T-helper 2 cell treated with Interferon-gamma antibody and Interleukin-4, amounts not matched to agents 100 ng/mL and 5 ng/mL, for 36 hours (primary cell): Measurements from ENCODE around the gene THOP1. TPM values are rescaled to one million over a fixed set of nuclear protein-coding genes. Genes with fewer than 3 reads are reported as not detected.

Source experiments
- intact Hi-C: fragments of 100-400 bp; cut with micrococcal nuclease; formaldehyde crosslinking; loops from one replicate; pipeline ENCODE4 v1.15.1; 2023
- total RNA-seq: library from RNA; stranded (reverse); gene quantifications from 2 replicates; pipeline ENCODE4 v1.2.3, GENCODE V29; 2022

Gene THOP1
- total RNA-seq, 1 donor from 2014 or later: 113 TPM

- intact Hi-C loops: no loop called here
These were observed 15.2 kb downstream of the THOP1 start for GRCh38 chr19:2800506-2800905.

GRCh38 chr19:2802826-2803225, 17.5 kb downstream of the THOP1 start:
- intact Hi-C loops: no loop called here

GRCh38 chr19:2803486-2804155, 18.3 kb downstream of the THOP1 start:
- intact Hi-C loops: no loop called here

GRCh38 chr19:2804156-2805004, 19.1 kb downstream of the THOP1 start:
- intact Hi-C loops: no loop called here

GRCh38 chr19:2805261-2805900, 20.1 kb downstream of the THOP1 start:
- intact Hi-C loops: no loop called here

- intact Hi-C loops: no loop called here
These were observed 20.8 kb downstream of the THOP1 start for GRCh38 chr19:2805991-2806649.

- intact Hi-C loops: no loop called here
These were observed 21.6 kb downstream of the THOP1 start for GRCh38 chr19:2806736-2807378.

- intact Hi-C loops: no loop called here
These were observed 22.3 kb downstream of the THOP1 start for GRCh38 chr19:2807379-2808128.

GRCh38 chr19:2808129-2808941, 23.0 kb downstream of the THOP1 start:
- intact Hi-C loops: no loop called here

- intact Hi-C loops: no loop called here
These were observed 24.3 kb downstream of the THOP1 start for GRCh38 chr19:2809387-2810140.

- intact Hi-C loops: no loop called here
These were observed 25.1 kb downstream of the THOP1 start for GRCh38 chr19:2810141-2811091.

- intact Hi-C loops: no loop called here
These were observed 26.0 kb downstream of the THOP1 start for GRCh38 chr19:2811221-2811722.

- intact Hi-C loops: no loop called here
These were observed 26.6 kb downstream of the THOP1 start for GRCh38 chr19:2811735-2812413.

- intact Hi-C loops: no loop called here
These were observed 27.3 kb downstream of the THOP1 start for GRCh38 chr19:2812414-2813234.

- intact Hi-C loops: no loop called here
These were observed 28.2 kb downstream of the THOP1 start for GRCh38 chr19:2813235-2814160.
